ENCODE data around the gene CACNA1C.

CACNA1C gene

DNA sequence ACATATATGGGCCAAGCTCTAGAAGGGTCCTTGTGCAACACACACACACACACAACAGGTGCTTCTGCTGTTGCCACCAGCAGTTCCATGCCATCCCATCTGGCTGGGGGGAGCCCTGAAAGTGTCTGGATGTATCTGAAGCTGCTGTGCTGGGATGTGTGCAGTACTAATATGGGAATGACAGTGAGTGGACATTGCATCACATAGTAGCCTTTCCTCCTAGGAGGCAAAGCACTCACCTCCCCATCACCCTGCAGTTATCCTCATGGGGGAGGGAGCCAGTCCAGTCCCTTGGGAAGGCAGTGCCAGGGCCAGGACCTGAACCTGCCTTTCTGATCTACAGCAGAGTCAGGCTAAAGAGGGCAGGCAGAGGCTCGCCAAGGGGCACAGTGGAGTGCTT, 208.9 kb downstream of the CACNA1C start:
- no peak for DNase-seq

GRCh38 chr12:2262449-2262848, 209.7 kb downstream of the CACNA1C start:
- no peak for DNase-seq

- no peak for DNase-seq
These were observed 211.1 kb downstream of the CACNA1C start for GRCh38 chr12:2263901-2264300.

GRCh38 chr12:2264651-2265232, 212.0 kb downstream of the CACNA1C start:
- DNase-seq = no peak

DNA sequence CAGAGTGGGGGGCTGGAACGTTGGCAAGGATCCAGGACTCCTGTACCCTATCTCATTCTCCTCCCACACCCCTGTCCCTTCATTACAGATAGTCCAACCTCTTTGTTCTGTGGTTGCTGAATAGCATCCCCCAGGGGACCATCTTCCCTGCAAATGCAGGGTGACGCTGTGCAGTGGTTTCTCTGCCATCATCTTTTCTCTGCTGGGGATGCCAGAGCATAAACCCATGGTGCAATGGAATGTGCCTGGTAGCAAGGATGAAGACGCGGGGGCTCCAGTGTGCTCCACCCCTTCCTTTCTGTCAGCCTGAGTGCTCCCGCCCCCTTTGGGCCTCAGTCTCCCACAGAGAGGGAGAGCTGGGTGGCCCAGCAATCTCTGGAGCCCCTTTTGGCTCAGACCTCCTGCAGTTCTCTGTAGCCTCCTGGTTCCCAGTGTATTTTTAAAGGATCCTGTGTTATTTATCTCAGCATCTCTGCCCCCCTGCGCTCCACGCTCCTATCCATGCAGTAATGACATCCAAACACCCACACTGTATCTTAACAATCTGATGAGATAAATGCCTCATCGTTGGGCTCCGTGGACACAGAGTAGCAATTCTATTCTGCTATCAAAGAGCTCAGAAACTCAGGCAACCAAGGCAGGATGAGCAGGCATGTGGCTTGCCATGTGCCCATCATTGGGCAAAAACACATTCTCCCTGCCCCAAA, 212.8 kb downstream of the CACNA1C start:
- DNase-seq = no peak

DNA sequence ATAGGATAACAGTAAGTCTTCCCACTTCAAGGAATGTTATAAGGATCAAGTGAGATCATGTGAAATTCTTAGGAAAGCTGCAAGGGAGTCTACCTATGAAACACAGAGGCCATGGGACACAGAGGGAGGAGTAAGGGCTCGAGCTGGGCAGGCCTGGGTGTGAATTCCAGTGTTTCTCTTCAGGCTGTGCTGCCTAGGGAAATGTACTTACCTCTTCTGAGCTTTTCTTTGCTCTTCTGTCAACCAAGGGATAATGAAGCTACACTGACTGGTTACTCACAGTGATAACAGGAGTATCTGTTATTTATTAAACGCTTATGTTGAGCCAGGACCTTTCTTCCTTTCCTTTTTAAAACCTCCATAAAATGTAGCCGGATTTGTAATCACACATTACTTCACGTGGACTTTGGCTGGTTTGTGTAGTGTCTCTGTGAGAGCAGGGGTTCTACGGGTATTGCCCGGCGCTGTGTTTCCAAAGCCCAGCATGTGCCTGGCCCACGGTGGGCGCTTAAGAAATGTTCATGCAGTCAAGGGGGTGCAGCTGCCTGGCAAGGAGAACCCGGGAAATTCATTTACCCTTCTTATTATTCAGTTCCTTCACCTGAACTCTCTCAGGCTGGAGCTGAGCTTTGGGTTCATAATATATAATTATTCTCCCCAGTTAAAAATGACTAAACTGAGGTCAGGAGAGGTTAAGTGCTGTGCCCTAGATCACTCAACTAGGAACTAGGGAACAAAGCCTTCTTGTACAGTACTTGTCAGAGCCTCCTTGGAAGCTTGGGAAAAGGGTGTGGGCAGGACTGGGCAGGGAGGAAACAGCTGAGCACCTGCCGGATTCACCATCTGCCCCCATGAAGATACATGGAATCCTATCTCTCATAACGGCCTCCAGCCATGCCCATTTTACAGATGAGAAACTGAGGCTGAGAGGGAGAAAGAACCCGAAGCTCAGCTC, 214.2 kb downstream of the CACNA1C start:
- no peak for DNase-seq

GRCh38 chr12:2267703-2268470, 215.1 kb downstream of the CACNA1C start:
- no peak for DNase-seq

- DNase-seq = no peak
These were observed 215.9 kb downstream of the CACNA1C start for GRCh38 chr12:2268471-2269286.

DNA sequence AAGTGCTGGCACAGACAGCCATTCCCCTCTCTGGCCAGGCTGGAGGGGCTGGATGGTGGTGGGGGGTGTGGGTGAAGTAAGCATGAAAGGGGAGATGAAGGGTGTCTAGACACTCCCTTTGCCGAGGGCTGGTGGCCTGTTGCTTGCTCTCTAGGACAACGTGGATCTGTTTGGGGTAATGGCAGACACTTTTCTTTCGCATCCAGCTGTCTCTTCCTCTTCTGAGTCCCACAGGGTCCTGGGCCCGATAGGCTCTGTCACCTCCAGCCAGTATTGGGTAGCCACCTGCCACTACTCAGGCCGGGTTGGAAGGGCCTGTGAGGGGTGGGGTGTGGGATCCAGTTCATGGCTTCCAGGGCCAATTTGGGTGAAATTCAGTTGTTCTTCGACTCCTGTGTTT, 218.1 kb downstream of the CACNA1C start:
- no peak for DNase-seq

- DNase-seq = no peak
These were observed 219.2 kb downstream of the CACNA1C start for GRCh38 chr12:2271961-2272360.

DNA sequence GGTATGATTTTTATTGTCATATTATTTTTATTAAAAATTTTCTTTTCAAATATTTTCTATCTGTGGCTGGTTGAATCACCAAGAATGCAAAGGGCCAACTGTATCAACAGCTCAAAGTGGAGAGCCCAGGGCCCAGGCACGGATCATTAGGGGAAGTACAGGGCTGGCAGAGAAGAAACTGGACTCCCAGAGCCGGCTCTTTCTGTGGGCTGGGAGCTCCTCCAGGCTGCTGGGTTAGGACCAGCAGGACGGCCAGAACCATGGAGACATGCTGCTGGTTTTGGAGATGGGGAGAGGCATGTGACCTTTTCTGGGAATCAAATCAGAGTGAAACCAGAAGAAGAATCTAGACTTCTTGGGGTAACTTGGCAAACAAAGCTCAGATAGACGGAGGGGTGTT, 220.5 kb downstream of the CACNA1C start:
- DNase-seq = no peak

DNA sequence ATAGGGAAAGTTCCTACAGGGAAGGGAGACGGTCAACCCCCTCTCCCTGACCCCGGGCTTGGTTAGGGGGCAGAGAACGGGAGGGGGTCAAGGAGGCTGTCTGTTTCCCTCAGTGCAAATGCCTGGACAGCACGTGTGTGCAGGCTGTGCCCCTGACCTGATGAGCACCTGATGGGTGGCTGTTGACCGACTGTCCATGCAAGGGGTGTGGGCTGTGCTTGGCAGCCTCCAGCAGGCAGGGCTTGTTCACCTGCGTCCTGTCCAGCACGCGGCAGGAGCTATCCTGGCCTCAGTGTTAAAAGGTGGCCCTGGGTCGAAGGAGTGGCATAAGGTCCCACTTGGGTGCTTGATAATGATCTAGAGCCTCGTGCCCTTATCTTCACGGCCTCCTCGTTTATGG, 221.0 kb downstream of the CACNA1C start:
- DNase-seq = no peak

- no peak for DNase-seq
These were observed 221.9 kb downstream of the CACNA1C start for GRCh38 chr12:2274733-2275132.

DNA sequence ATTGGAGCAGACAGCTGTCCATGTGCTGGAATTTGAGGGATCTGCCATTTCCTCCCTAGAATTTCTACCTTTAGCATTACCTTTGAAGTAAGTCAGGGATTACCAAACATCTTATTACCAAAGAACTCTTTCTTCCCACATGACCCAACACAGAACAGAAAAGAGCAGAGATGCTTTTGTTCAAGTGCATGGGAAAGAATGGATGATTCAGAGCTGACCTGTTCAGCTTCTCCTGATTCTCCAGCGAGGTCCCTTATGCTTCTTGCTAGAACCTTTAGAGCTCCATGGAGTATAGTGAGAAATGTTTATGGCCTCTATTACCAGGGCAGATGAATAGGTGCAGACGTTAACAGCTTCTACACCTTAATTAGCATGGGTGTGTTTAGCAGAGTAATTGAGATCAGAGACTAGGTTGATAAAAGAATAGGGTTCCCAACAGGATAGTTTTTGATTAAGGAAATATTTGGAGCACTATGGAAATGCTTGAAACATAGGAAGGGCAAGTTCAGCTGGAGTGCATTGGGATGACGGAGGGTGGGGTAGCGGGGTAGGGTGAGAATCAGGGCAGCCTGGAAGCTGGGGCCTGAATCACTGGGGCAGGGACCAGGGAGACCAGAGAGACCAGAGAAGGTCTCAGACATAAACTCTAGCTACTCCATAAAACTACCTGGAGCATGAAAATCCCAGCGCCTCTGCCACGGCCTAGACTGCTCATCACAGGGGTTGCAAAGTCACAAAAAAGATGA, 223.7 kb downstream of the CACNA1C start:
- no peak for DNase-seq

DNA sequence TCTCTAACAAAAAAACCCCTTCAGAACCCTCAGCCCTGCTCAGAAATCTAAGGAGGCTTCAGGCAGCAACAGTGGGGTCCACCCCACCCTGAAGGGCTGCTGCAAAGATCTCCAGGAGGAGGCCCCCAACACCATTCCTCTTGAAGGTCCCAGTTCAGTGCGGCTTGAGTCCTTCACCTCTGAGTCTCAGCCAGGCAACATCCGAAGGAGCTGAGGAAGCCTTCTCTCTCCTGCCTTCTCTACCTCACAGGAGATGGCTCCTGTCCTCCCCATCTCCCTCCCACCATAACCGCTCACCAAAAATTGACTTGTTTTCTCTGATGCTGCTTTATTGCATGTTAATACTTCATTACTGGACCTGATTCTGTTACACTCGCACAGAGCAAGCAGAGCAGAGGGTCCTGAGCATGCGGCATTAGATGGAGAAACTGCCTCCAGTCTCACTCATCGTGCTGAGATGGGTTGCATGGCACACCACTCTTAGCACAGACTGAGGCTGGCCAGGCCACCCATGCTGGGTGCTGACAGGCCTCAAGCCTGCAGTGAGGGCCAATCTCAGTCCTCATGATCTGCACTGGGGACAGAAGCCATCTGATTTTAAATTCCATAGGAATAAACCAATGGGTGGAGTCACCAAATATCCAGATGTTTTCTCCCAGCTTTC, 224.8 kb downstream of the CACNA1C start:
- DNase-seq = no peak

- DNase-seq = no peak
These were observed 228.7 kb downstream of the CACNA1C start for GRCh38 chr12:2281446-2281845.

- no peak for DNase-seq
These were observed 229.5 kb downstream of the CACNA1C start for GRCh38 chr12:2282318-2282717.

DNA sequence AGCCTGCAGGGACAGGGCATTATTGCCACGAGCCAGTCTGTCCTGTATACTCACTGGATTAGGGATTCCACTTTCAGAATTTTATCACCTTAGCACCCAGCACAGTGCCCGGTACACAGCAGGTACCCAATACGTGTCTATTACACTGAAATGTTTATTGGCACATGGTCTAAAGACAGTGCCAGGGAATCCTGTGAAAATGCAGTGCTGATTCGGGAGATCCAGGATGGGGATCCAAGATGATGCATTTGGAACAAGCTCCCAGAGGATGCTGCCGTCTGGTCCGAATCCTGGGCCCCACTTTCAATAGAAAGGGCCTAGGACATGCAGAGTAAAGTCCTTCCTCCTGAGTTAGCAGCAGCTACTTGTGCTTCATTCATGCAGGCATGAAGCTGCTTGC, 230.7 kb downstream of the CACNA1C start:
- DNase-seq = no peak

- peak; percentile 18 for DNase-seq
These were observed 231.1 kb downstream of the CACNA1C start for GRCh38 chr12:2283916-2284315.

DNA sequence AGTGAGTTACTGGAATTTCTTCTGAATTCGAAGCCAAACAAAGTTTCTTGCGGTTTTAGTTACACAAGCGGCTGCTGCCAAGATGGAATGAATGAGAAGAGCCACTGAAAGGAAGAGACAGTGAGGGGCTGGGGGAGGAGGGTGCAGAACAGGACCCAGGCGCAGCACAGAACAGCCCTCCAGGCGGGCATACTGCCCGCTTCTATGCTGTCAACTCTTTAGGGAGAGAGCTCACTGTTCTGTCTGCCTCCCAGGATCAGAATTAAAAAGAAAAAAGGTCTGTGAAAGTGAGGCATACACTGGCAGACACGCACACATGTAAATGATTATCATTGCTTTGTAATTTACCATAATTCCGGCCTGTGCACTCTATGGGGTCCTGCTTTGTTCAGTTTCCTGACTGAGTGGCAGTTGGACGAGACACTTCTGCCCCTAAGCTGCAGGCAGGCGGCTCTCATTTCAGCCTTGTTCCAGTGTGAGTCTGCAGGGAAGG, 231.6 kb downstream of the CACNA1C start:
- peak; percentile 19 for DNase-seq

DNA sequence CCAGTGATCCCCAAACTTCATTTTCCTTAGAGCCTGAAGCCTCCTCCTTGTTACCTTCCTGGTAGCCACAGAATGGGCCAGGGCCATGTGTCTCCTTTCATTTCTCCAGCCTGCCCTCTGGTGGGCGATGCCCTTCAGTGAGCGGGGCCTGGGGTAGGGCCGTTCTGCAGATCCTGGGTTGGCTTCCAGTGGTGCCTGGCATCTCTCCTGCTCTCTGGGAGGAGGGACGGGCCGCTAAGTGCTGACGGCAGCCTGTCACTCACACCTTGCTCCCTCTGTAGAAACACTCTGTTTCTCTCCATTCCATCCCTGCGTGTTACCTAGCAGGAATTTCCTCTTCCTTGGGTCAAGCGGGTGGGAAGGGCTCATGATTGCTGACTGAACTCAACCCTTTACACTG, 232.1 kb downstream of the CACNA1C start:
- DNase-seq = peak; percentile 59
